H9 (cell line): Measurements from ENCODE around the gene SLC46A3. TPM values are rescaled to one million over a fixed set of nuclear protein-coding genes. Genes with fewer than 3 reads are reported as not detected.

Experiments used
- DNase-seq: peaks from one replicate; pipeline ENCODE4 v3.0.0-alpha.2; 2017
- H2AFZ ChIP-seq: one replicate; pipeline ENCODE4 v1.6.1; 2013; ENCODE audit warnings: mild to moderate bottlenecking, low read length, control low read depth, moderate library complexity
- H2AK5ac ChIP-seq: 2 replicates; pipeline ENCODE4 v1.6.1; 2013; ENCODE audit warnings: low read length, control low read depth, mixed read lengths; ENCODE audit not compliant: insufficient read length
- H2BK120ac ChIP-seq: one replicate; pipeline ENCODE4 v1.6.1; 2013; ENCODE audit warnings: low read depth, mild to moderate bottlenecking, low read length, control low read depth, inconsistent platforms; ENCODE audit not compliant: poor library complexity, severe bottlenecking
- H2BK12ac ChIP-seq: 2 replicates; pipeline ENCODE4 v1.6.1; 2013; ENCODE audit warnings: low read length, control low read depth, mixed read lengths, low read depth; ENCODE audit not compliant: insufficient read length
- H2BK15ac ChIP-seq: 2 replicates; pipeline ENCODE4 v1.6.1; 2013; ENCODE audit warnings: low read depth, low read length, control low read depth
- H2BK20ac ChIP-seq: one replicate; pipeline ENCODE4 v1.6.1; 2013; ENCODE audit warnings: low read depth, mild to moderate bottlenecking, low read length, control low read depth, inconsistent platforms; ENCODE audit not compliant: poor library complexity, severe bottlenecking
- H2BK5ac ChIP-seq: 2 replicates; pipeline ENCODE4 v1.6.1; 2013; ENCODE audit warnings: low read length, control low read depth, mixed read lengths; ENCODE audit not compliant: insufficient read length
- H3K14ac ChIP-seq: 2 replicates; pipeline ENCODE4 v1.6.1; 2013; ENCODE audit warnings: low read length, control low read depth; ENCODE audit not compliant: insufficient read depth
- H3K18ac ChIP-seq: 2 replicates; pipeline ENCODE4 v1.6.1; 2013; ENCODE audit warnings: low read depth, mild to moderate bottlenecking, mixed read lengths, low read length, control low read depth; ENCODE audit not compliant: insufficient read length
- H3K23ac ChIP-seq: 2 replicates; pipeline ENCODE4 v1.6.1; 2013; ENCODE audit warnings: low read length, control low read depth, mixed read lengths, low read depth; ENCODE audit not compliant: insufficient read length
- H3K23me2 ChIP-seq: 2 replicates; pipeline ENCODE4 v1.6.1; 2013; ENCODE audit warnings: low read depth, mild to moderate bottlenecking, mixed read lengths, low read length, control low read depth; ENCODE audit not compliant: insufficient read length, poor library complexity, severe bottlenecking
- H3K27ac ChIP-seq: 2 replicates; pipeline ENCODE4 v1.5.1; 2013; ENCODE audit warnings: low read length, control low read depth, mixed read lengths, low read depth; ENCODE audit not compliant: insufficient read length
- H3K27me3 ChIP-seq: 2 replicates; pipeline ENCODE4 v1.6.1; 2013; ENCODE audit warnings: low read length, control low read depth, inconsistent platforms; ENCODE audit not compliant: insufficient read depth
- H3K4ac ChIP-seq: 2 replicates; pipeline ENCODE4 v1.6.1; 2013; ENCODE audit warnings: low read depth, mild to moderate bottlenecking, control low read depth, inconsistent platforms, low read length, moderate library complexity
- H3K4me1 ChIP-seq: 2 replicates; pipeline ENCODE4 v1.6.1; 2013; ENCODE audit warnings: low read length, control low read depth, inconsistent platforms; ENCODE audit not compliant: insufficient read depth
- H3K4me2 ChIP-seq: 2 replicates; pipeline ENCODE4 v1.6.1; 2013; ENCODE audit warnings: low read length, control low read depth, mixed read lengths; ENCODE audit not compliant: insufficient read length, insufficient read depth
- H3K56ac ChIP-seq: 2 replicates; pipeline ENCODE4 v1.6.1; 2013; ENCODE audit warnings: low read depth, mild to moderate bottlenecking, mixed read lengths, low read length, control low read depth; ENCODE audit not compliant: insufficient read length
- H3K79me1 ChIP-seq: 2 replicates; pipeline ENCODE4 v1.6.1; 2013; ENCODE audit warnings: low read depth, mild to moderate bottlenecking, moderate library complexity, low read length, control low read depth, inconsistent platforms; ENCODE audit not compliant: insufficient read depth, poor library complexity, severe bottlenecking
- H3K79me2 ChIP-seq: 2 replicates; pipeline ENCODE4 v1.6.1; 2013; ENCODE audit warnings: low read length, control low read depth, inconsistent platforms; ENCODE audit not compliant: insufficient read depth
- H3K9ac ChIP-seq: 2 replicates; pipeline ENCODE4 v1.6.1; 2013; ENCODE audit warnings: low read length, control low read depth, mixed read lengths; ENCODE audit not compliant: insufficient read length; ENCODE audit errors: extremely low read depth
- H3K9me3 ChIP-seq: one replicate; pipeline ENCODE4 v1.6.1; 2013; ENCODE audit warnings: low read depth, low read length, inconsistent platforms; ENCODE audit not compliant: control insufficient read depth
- H3T11ph ChIP-seq: one replicate; pipeline ENCODE4 v1.6.1; 2013; ENCODE audit warnings: mild to moderate bottlenecking, low read length, control low read depth, inconsistent platforms
- H4K20me1 ChIP-seq: one replicate; pipeline ENCODE4 v1.6.1; 2013; ENCODE audit not compliant: control insufficient read depth, insufficient read length, insufficient read depth
- H4K5ac ChIP-seq: 2 replicates; pipeline ENCODE4 v1.6.1; 2013; ENCODE audit warnings: low read depth, mild to moderate bottlenecking, mixed read lengths, low read length, control low read depth; ENCODE audit not compliant: insufficient read length
- H4K8ac ChIP-seq: replicated peaks from 2 replicates; pipeline ENCODE4 v1.6.1; 2013; ENCODE audit warnings: low read length, control low read depth, mixed read lengths, low read depth; ENCODE audit not compliant: insufficient read length
- H4K91ac ChIP-seq: 2 replicates; pipeline ENCODE4 v1.6.1; 2013; ENCODE audit warnings: low read depth, mild to moderate bottlenecking, moderate library complexity, mixed read lengths, low read length, control low read depth; ENCODE audit not compliant: insufficient read length
- H3K27ac Mint-ChIP-seq, 3 experiments: 2 replicates in 2 of 3; 3 replicates in 1 of 3; pipeline ENCODE4 v1.8.0; 2020 to 2021; ENCODE audit warnings: mixed read lengths in 3 of 3, mild to moderate bottlenecking in 1 of 3, moderate library complexity in 1 of 3
- H3K27me3 Mint-ChIP-seq: 2 replicates; pipeline ENCODE4 v1.8.0; 2021; ENCODE audit warnings: low read depth, mild to moderate bottlenecking, moderate library complexity, mixed read lengths
- H3K36me3 Mint-ChIP-seq, 3 experiments: 2 replicates in 2 of 3; 3 replicates in 1 of 3; pipeline ENCODE4 v1.8.0; 2020 to 2021; ENCODE audit warnings: low read depth in 3 of 3, mixed read lengths in 3 of 3; ENCODE audit not compliant: insufficient read depth in 1 of 3
- H3K4me1 Mint-ChIP-seq, 2 experiments: 2 replicates each; pipeline ENCODE4 v1.8.0; 2020; ENCODE audit warnings: mixed read lengths in 2 of 2
- H3K4me3 Mint-ChIP-seq, 2 experiments: 2 replicates in 1 of 2; 3 replicates in 1 of 2; pipeline ENCODE4 v1.8.0; 2020 to 2021; ENCODE audit warnings: mild to moderate bottlenecking in 2 of 2, mixed read lengths in 2 of 2, moderate library complexity in 1 of 2
- H3K9me3 Mint-ChIP-seq, 2 experiments: 2 replicates in 1 of 2; 3 replicates in 1 of 2; pipeline ENCODE4 v1.8.0; 2020; ENCODE audit warnings: mild to moderate bottlenecking in 2 of 2, mixed read lengths in 2 of 2, moderate library complexity in 1 of 2
- CTCF ChIP-seq: fragments of 200-600 bp; sonication (generic); conservative IDR thresholded peaks from 3 replicates; pipeline ENCODE4 v1.8.0; 2021; ENCODE audit warnings: antibody characterized with exemption, mild to moderate bottlenecking
- WGBS: extraction: QIAGEN DNeasy Blood & Tissue Kit; methylation state at CpG from one replicate; pipeline ENCODE4 v1.1.7; 2013; ENCODE audit warnings: missing lambda C conversion rate, low lambda C conversion rate, mixed read lengths; ENCODE audit not compliant: insufficient read length; ENCODE audit errors: extremely low coverage; 5-methylcytosine and 5-hydroxymethylcytosine counted together
- total RNA-seq: library from RNA; stranded (reverse); gene quantifications from 2 replicates; pipeline ENCODE4 v1.2.1, GENCODE V29; 2021

SLC46A3 gene
- total RNA-seq, 1 experiment from 2014 or later: 0.26 TPM

- H3K27ac ChIP-seq: peak overlapping the region; percentile 12
- H2BK15ac ChIP-seq: no peak overlapping the region
- no peak overlapping the region for H4K8ac ChIP-seq
- H3K9ac ChIP-seq: no peak overlapping the region
- 0 out of 2 replicates have a peak overlapping the region, but pooled peaks have one; percentile 49 for H3K14ac ChIP-seq
- H3K79me1 ChIP-seq: no peaks in the 10 kb centered on the region
- peaks cover 0 to 5% of the 10 kb centered on the region in 2 experiments; a peak in 3 of 5 replicates for H3K9me3 Mint-ChIP-seq
- H3K4me1 ChIP-seq: peaks cover 12% of the 10 kb centered on the region; the same call in 1 of the 2 replicates
- TF ChIP-seq CTCF: no peak
- H3K79me2 ChIP-seq: no peaks in the 10 kb centered on the region
- H4K5ac ChIP-seq: no peak overlapping the region
- no peak overlapping the region; a peak in 1 of 5 replicates for H3K4me3 Mint-ChIP-seq
- H4K20me1 ChIP-seq: no peaks in the 10 kb centered on the region
- no peaks in the 10 kb centered on the region for H3K27me3 ChIP-seq
- no peak overlapping the region for H3K56ac ChIP-seq
- H3K9me3 ChIP-seq: no peaks in the 10 kb centered on the region
- peak overlapping the region; percentile 55 for H2BK12ac ChIP-seq
- no peak overlapping the region for H3K18ac ChIP-seq
- no peak overlapping the region for H2AFZ ChIP-seq
- no peak overlapping the region for H3T11ph ChIP-seq
- H4K91ac ChIP-seq: no peak overlapping the region
- peak overlapping the region; percentile 0 to 68 (median 50); a peak in 6 of 7 replicates for H3K27ac Mint-ChIP-seq
- DNase-seq: no peak
- no peak overlapping the region for H3K4me2 ChIP-seq
- no peak overlapping the region for H2AK5ac ChIP-seq
- H3K23me2 ChIP-seq: no peaks in the 10 kb centered on the region
- H3K4me1 Mint-ChIP-seq: peaks cover 42 to 50% of the 10 kb centered on the region in 2 experiments
- H3K27me3 Mint-ChIP-seq: no peaks in the 10 kb centered on the region
- H3K36me3 Mint-ChIP-seq: peaks cover 1 to 7% (median 2%) of the 10 kb centered on the region in 3 experiments; a peak in 3 of 7 replicates
- no CpG with 5 or more reads among the region's 6 CpGs for WGBS
- H2BK5ac ChIP-seq: no peak overlapping the region
- H3K4ac ChIP-seq: no peak overlapping the region
- no peak overlapping the region for H2BK20ac ChIP-seq
- H2BK120ac ChIP-seq: no peak overlapping the region
- no peak overlapping the region for H3K23ac ChIP-seq
Observed at GRCh38 chr13:28744656-28745055, 25.9 kb upstream of the SLC46A3 start.
